HepG2 (cell line): ENCODE measurements around the gene NDUFS5. TPM values are rescaled to one million over a fixed set of nuclear protein-coding genes. Genes with fewer than 3 reads are reported as not detected.

ENCODE experiments used
- CENPX ChIP-seq: sonication (generic); formaldehyde crosslinking; IDR thresholded peaks from 2 replicates; pipeline ENCODE4 v1.9.0; 2021; ENCODE audit warnings: mild to moderate bottlenecking, missing genetic modification reagents, moderate library complexity
- FOXA1 ChIP-seq, 2 experiments: fragments of 450-650 bp in 1 of 2; sonication (generic) in 1 of 2; formaldehyde crosslinking in 1 of 2; IDR thresholded peaks; 2 replicates each; pipeline versions ENCODE4 v1.4.0 to v1.6.1; 2016 to 2020; ENCODE audit warnings: missing genetic modification reagents in 1 of 2
- FOXO1 ChIP-seq: sonication (generic); formaldehyde crosslinking; IDR thresholded peaks from 2 replicates; pipeline ENCODE4 v1.4.0; 2020; ENCODE audit warnings: missing genetic modification reagents
- GATAD2A ChIP-seq: IDR thresholded peaks from 2 replicates; pipeline ENCODE4 v1.6.1; 2016
- HNF4A ChIP-seq: sonication (generic); formaldehyde crosslinking; IDR thresholded peaks from 2 replicates; pipeline ENCODE4 v1.4.0; 2020; ENCODE audit warnings: missing genetic modification reagents
- HNRNPLL ChIP-seq: fragments of 200-400 bp; formaldehyde crosslinking; IDR thresholded peaks from 2 replicates; pipeline ENCODE4 v1.6.1; 2017; ENCODE audit warnings: mild to moderate bottlenecking, low read depth, low read length; ENCODE audit not compliant: poor library complexity, severe bottlenecking
- KAT2B ChIP-seq: fragments of 150-350 bp; IDR thresholded peaks from 2 replicates; pipeline ENCODE4 v1.6.1; 2014; ENCODE audit warnings: low read depth, low read length, borderline replicate concordance
- MEF2D ChIP-seq: sonication (generic); formaldehyde crosslinking; IDR thresholded peaks from 2 replicates; pipeline ENCODE4 v1.5.1; 2020; ENCODE audit warnings: mild to moderate bottlenecking, missing genetic modification reagents
- MEIS1 ChIP-seq: sonication (generic); formaldehyde crosslinking; IDR thresholded peaks from 2 replicates; pipeline ENCODE4 v1.9.0; 2021; ENCODE audit warnings: mild to moderate bottlenecking, missing genetic modification reagents, moderate library complexity, borderline replicate concordance
- NCOA5 ChIP-seq: sonication (generic); formaldehyde crosslinking; IDR thresholded peaks from 2 replicates; pipeline ENCODE4 v1.4.0; 2020; ENCODE audit warnings: missing genetic modification reagents
- PCBP2 ChIP-seq: fragments of 200-400 bp; formaldehyde crosslinking; optimal IDR thresholded peaks from 2 replicates; pipeline ENCODE3; 2018; ENCODE audit warnings: low read length, low read depth; ENCODE audit not compliant: poor library complexity, severe bottlenecking
- SRF ChIP-seq: IDR thresholded peaks from 2 replicates; pipeline ENCODE4 v1.6.1; 2011; ENCODE audit warnings: mild to moderate bottlenecking, low read depth, low read length, moderate library complexity
- SYNCRIP ChIP-seq: fragments of 200-400 bp; formaldehyde crosslinking; IDR thresholded peaks from 2 replicates; pipeline ENCODE4 v1.6.1; 2018; ENCODE audit warnings: mild to moderate bottlenecking, low read depth, low read length; ENCODE audit not compliant: insufficient read depth
- TSC22D2 ChIP-seq: sonication (generic); formaldehyde crosslinking; IDR thresholded peaks from 2 replicates; pipeline ENCODE4 v1.5.1; 2020; ENCODE audit warnings: missing genetic modification reagents, mild to moderate bottlenecking, borderline replicate concordance
- WIZ ChIP-seq: sonication (generic); formaldehyde crosslinking; IDR thresholded peaks from 2 replicates; pipeline ENCODE4 v1.5.1; 2020; ENCODE audit warnings: mild to moderate bottlenecking, missing genetic modification reagents
- ZBTB14 ChIP-seq: sonication (generic); formaldehyde crosslinking; IDR thresholded peaks from 2 replicates; pipeline ENCODE4 v1.4.0; 2020; ENCODE audit warnings: missing genetic modification reagents
- ZC3H4 ChIP-seq: sonication (generic); formaldehyde crosslinking; IDR thresholded peaks from 2 replicates; pipeline ENCODE4 v1.4.0; 2020; ENCODE audit warnings: missing genetic modification reagents, borderline replicate concordance
- ZFY ChIP-seq: sonication (generic); formaldehyde crosslinking; IDR thresholded peaks from 2 replicates; pipeline ENCODE4 v1.4.0; 2020; ENCODE audit warnings: missing genetic modification reagents
- ZMYM4 ChIP-seq: sonication (generic); formaldehyde crosslinking; IDR thresholded peaks from 2 replicates; pipeline ENCODE4 v1.8.1; 2023; ENCODE audit warnings: mild to moderate bottlenecking, missing genetic modification reagents
- ZNF224 ChIP-seq: sonication (generic); formaldehyde crosslinking; IDR thresholded peaks from 2 replicates; pipeline ENCODE4 v1.5.0; 2020; ENCODE audit warnings: mild to moderate bottlenecking, missing genetic modification reagents
- ZNF264 ChIP-seq: sonication (generic); formaldehyde crosslinking; IDR thresholded peaks from 2 replicates; pipeline ENCODE4 v1.4.0; 2020; ENCODE audit warnings: missing genetic modification reagents
- ZNF782 ChIP-seq: sonication (generic); formaldehyde crosslinking; IDR thresholded peaks from 2 replicates; pipeline ENCODE4 v1.4.0; 2020; ENCODE audit warnings: missing genetic modification reagents, mild to moderate bottlenecking, borderline replicate concordance
- ZSCAN22 ChIP-seq: sonication (generic); formaldehyde crosslinking; IDR thresholded peaks from 2 replicates; pipeline ENCODE4 v1.4.0; 2020; ENCODE audit warnings: mild to moderate bottlenecking, missing genetic modification reagents
- polyA plus RNA-seq, 8 experiments: library from polyadenylated mRNA; depleted of rRNA in 3 of 8; stranded (reverse) in 7 of 8; unstranded in 1 of 8; fragments of >200 nt; fragmentation: Illumina TruSeq in 4 of 8; extraction: Trizol in 4 of 8; gene quantifications; 2 replicates each; pipeline versions ENCODE4 v1.2.1 to v1.2.3, GENCODE V29; 2011 to 2016; ENCODE audit warnings: low read depth in 4 of 8, missing spikeins in 1 of 8, mixed read lengths in 1 of 8; ENCODE audit not compliant: insufficient read depth in 1 of 8
- total RNA-seq, 5 experiments: library from RNA; depleted of rRNA; stranded (reverse); fragments of >200 nt; fragmentation: Illumina TruSeq; extraction: Trizol; gene quantifications; 2 replicates each; pipeline ENCODE4 v1.2.3, GENCODE V29; 2016; ENCODE audit warnings: low read depth in 1 of 5
- TF ChIP-seq, protein P1 (sequence below): sonication (generic); formaldehyde crosslinking; IDR thresholded peaks from 2 replicates; pipeline ENCODE4 v1.4.0; 2020; ENCODE audit warnings: mild to moderate bottlenecking, low read depth, missing genetic modification reagents
- TF ChIP-seq, protein P2 (sequence below): IDR thresholded peaks from 2 replicates; pipeline ENCODE4 v1.6.1; 2016; ENCODE audit warnings: mild to moderate bottlenecking
- TF ChIP-seq, protein P3 (sequence below): sonication (generic); formaldehyde crosslinking; IDR thresholded peaks from 2 replicates; pipeline ENCODE4 v1.5.0; 2020; ENCODE audit warnings: missing genetic modification reagents

Gene NDUFS5
- total and polyA plus RNA-seq, 2 of the 13 experiments (the other 11 are each of a cell fraction or from before 2014, with no cell fraction given): 263 to 466 TPM

DNA sequence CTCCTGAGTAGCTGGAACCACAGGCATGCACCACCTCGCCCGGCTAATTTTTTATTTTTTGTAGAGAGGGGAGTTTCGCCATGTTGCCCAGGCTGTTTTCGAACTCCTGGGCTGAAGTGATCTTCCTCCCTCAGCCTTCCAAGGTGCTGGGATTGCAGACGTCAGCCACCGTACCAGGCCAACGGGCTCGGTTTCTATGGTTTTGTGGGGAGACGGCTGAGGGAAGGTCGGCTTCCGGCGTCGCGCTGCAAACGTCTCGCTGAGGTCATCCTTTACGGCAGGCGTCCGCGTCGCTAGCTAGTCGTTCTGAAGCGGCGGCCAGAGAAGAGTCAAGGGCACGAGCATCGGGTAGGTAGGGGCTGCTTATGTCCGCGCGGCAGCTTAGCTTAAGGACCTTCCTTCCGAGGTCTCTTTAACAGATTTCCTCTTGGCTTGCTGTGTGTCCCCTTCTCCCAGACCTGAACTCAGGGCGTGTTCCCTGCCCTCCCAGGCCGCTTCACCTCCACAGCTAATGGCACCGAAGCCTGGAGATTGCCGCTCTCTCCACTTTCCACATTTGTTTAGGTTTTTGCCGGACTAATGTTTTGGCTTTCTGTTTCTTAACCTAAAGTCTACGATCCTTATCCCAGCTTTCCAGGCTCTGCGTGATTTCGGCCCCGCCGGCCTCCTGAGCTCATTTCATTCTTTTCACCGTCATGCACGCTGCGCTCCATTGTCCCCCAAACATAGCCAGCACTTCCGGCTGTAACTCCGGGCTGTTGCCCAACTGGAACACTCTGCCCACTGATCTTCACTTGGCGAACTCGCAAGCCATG lies at the start of gene NDUFS5 (continued):
- TF ChIP-seq FOXO1 (CRISPR knock-in tag) (0 out of 2 replicates have a peak, but pooled peaks have one; percentile 37), SRF (no peak), KAT2B (no peak), FOXA1 (IDR thresholded peaks at IDR 0.05) (no peak), FOXA1 (CRISPR knock-in tag; IDR thresholded peaks at IDR 0.05) (no peak), ZSCAN22 (CRISPR knock-in tag) (no peak), MEIS1 (CRISPR knock-in tag) (no peak), HNRNPLL (peak; percentile 59), HNF4A (CRISPR knock-in tag) (no peak), ZNF224 (peak; percentile 36; the same call in 1 of the 2 replicates), PCBP2 (no peak), ZMYM4 (CRISPR knock-in tag) (peak; percentile 79), WIZ (0 out of 2 replicates have a peak, but pooled peaks have one; percentile 69), ZNF264 (CRISPR knock-in tag) (peak; percentile 68; the same call in 1 of the 2 replicates), MEF2D (CRISPR knock-in tag) (no peak), ZFY (CRISPR knock-in tag) (no peak; the same call in none of the 2 replicates), ZC3H4 (no peak), ZBTB14 (CRISPR knock-in tag) (0 out of 2 replicates have a peak, but pooled peaks have one; percentile 21), GATAD2A (CRISPR knock-in tag) (peak; percentile 13; the same call in 1 of the 2 replicates), NCOA5 (CRISPR knock-in tag) (no peak), TSC22D2 (CRISPR knock-in tag) (0 out of 2 replicates have a peak, but pooled peaks have one; percentile 32), CENPX (CRISPR knock-in tag) (no peak), ZNF782 (CRISPR knock-in tag) (no peak), SYNCRIP (no peak)
- TF ChIP-seq, protein P1, sequence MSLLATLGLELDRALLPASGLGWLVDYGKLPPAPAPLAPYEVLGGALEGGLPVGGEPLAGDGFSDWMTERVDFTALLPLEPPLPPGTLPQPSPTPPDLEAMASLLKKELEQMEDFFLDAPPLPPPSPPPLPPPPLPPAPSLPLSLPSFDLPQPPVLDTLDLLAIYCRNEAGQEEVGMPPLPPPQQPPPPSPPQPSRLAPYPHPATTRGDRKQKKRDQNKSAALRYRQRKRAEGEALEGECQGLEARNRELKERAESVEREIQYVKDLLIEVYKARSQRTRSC (CRISPR knock-in tag): 0 out of 2 replicates have a peak, but pooled peaks have one; percentile 14
- TF ChIP-seq, protein P2, sequence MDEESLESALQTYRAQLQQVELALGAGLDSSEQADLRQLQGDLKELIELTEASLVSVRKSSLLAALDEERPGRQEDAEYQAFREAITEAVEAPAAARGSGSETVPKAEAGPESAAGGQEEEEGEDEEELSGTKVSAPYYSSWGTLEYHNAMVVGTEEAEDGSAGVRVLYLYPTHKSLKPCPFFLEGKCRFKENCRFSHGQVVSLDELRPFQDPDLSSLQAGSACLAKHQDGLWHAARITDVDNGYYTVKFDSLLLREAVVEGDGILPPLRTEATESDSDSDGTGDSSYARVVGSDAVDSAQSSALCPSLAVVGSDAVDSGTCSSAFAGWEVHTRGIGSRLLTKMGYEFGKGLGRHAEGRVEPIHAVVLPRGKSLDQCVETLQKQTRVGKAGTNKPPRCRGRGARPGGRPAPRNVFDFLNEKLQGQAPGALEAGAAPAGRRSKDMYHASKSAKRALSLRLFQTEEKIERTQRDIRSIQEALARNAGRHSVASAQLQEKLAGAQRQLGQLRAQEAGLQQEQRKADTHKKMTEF (CRISPR knock-in tag): 0 out of 2 replicates have a peak, but pooled peaks have one; percentile 14
- TF ChIP-seq, protein P3, sequence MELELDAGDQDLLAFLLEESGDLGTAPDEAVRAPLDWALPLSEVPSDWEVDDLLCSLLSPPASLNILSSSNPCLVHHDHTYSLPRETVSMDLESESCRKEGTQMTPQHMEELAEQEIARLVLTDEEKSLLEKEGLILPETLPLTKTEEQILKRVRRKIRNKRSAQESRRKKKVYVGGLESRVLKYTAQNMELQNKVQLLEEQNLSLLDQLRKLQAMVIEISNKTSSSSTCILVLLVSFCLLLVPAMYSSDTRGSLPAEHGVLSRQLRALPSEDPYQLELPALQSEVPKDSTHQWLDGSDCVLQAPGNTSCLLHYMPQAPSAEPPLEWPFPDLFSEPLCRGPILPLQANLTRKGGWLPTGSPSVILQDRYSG (CRISPR knock-in tag): 0 out of 2 replicates have a peak, but pooled peaks have one; percentile 57
